HG03139 (cell line): ENCODE data around the gene LRRC58.

Experiments
- ATAC-seq: cut with Tn5 transposase; IDR thresholded peaks from one replicate; pipeline ENCODE4 v1.9.1; 2021; ENCODE audit not compliant: unreplicated experiment

Gene LRRC58

GRCh38 chr3:120281261-120281660 lies 67.9 kb downstream of the LRRC58 start:
- no peak for ATAC-seq

GRCh38 chr3:120280566-120280965 lies 68.6 kb downstream of the LRRC58 start:
- no peak for ATAC-seq

DNA sequence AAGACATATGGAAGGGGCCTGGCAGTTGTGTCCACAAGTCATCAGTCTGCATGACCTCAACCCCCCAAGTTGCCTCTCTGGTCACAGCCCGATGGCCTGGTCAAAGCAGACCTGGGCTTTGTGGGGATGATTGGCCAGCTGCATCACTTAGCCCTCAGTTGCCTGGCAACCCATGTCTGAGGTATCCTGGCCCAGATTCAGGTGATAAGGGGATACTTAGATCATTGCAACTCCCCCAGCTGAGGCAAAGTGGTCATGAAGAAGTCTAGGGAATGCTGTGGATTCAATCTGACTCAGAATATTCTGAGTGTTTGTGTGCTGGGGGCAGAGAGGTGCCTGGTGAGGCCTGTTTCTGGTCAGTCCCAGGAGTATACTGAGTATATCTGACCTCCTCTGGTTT lies 69.1 kb downstream of the LRRC58 start:
- ATAC-seq, result no peak

DNA sequence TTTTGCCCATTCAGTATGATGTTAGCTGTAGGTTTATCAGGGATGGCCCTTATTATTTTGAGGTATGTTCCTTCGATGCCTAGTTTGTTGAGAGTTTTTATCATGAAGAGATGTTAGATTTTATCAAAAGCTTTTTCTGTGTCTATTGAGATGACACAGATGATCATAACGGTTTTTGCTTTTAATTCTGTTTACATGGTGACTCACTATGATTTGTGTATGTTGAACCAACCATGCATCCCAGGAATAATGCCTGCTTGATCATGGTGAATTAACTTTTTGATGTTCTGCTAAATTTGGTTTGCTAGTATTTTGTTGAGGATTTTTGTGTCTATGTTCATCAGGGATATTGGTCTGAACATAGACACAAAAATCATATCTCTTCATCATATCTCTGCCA lies 72.4 kb downstream of the LRRC58 start:
- no peak for ATAC-seq

- no peak for ATAC-seq
These were observed 73.5 kb downstream of the LRRC58 start for GRCh38 chr3:120275618-120276017.

DNA sequence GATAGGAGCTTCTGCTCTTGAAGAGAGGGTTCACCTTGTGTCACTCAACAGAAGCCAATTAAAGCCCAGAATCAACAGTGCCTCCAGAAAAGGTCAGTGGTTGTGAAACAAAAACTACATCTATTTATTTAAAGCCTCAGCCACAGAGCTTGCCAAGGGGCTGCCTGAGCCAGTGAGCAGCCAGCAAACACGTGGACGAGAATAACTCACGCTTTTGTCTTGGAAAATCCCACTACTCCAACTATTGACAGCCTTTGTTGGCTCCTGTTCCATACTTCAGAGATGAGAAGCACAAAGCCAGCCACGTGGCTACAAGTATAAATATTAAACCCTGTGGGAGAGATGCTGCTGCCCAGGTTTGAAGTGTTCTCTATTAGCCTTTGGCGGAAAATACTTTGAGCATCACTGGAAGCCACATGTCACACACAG lies 74.4 kb downstream of the LRRC58 start:
- no peak for ATAC-seq
